ENCODE data around the gene FOXC1.

GRCh38 chr6:1629316-1629715 lies 19.6 kb downstream of the FOXC1 start:
- TF ChIP-seq POLR2AphosphoS5 (IDR thresholded peaks at IDR 0.05): no peak
- TF ChIP-seq POLR2A (IDR thresholded peaks at IDR 0.05): no peak
- TF ChIP-seq CTCF (IDR thresholded peaks at IDR 0.05): no peak
